Myocyte (in vitro differentiated cells): ENCODE data around the gene TMEM238. TPM values are rescaled to one million over a fixed set of nuclear protein-coding genes. Genes with fewer than 3 reads are reported as not detected.
"Not testable (repeated sequence)": the region's sequence is repeated elsewhere in the genome, so short reads cannot be mapped to it uniquely, and the experiment has no call there.

Source experiments
- DNase-seq: peaks from one replicate; pipeline ENCODE4 v3.0.0-alpha.2; 2012; ENCODE audit warnings: low read depth
- polyA plus RNA-seq: library from polyadenylated mRNA; unstranded; fragments of >200 nt; gene quantifications from one replicate; pipeline ENCODE4 v1.2.1, GENCODE V29; 2012; ENCODE audit warnings: missing spikeins
- total RNA-seq: library from RNA; depleted of rRNA; stranded (reverse); fragments of >200 nt; gene quantifications from 2 replicates; pipeline ENCODE4 v1.2.3, GENCODE V29; 2014

TMEM238 gene, protein sequence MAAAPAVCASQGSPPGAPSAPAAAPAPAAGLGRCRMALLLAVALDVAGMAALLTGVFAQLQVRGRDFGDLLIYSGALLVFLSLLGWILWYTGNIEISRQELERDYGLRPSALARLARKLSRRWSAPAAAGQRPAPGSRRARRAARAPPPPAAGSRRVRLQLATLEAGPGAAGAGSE
- total RNA-seq, result not detected in 2 replicates
- polyA plus RNA-seq, result 0.18 TPM

GRCh38 chr19:55384131-55384919 lies at the start of gene TMEM238:
TMEM238 (minus strand) TSS chr19:55384292; CDS start chr19:55384259, 33 bp downstream.
- DNase-seq, result no peak

DNA sequence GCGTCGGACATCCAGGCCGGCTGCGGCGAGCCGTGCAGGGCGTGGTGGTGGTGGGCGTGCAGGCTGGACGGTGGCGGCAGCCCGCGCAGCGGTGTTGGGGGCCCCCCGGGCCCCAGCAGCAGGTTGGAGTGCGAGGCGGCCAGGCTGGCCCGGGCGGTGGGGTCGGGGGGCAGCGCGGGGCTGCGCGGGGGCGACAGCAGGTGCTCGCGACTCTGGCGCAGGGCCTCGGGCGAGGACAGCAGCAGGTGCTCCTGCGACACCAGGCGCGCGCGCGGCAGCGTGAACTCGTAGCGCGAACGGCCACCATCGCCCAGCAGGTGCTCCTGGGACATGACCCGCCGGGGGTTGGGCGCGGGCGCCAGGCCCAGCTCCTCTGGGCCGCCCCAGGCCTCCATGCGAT lies 49.2 kb upstream of the TMEM238 start:
- DNase-seq, result no peak

DNA sequence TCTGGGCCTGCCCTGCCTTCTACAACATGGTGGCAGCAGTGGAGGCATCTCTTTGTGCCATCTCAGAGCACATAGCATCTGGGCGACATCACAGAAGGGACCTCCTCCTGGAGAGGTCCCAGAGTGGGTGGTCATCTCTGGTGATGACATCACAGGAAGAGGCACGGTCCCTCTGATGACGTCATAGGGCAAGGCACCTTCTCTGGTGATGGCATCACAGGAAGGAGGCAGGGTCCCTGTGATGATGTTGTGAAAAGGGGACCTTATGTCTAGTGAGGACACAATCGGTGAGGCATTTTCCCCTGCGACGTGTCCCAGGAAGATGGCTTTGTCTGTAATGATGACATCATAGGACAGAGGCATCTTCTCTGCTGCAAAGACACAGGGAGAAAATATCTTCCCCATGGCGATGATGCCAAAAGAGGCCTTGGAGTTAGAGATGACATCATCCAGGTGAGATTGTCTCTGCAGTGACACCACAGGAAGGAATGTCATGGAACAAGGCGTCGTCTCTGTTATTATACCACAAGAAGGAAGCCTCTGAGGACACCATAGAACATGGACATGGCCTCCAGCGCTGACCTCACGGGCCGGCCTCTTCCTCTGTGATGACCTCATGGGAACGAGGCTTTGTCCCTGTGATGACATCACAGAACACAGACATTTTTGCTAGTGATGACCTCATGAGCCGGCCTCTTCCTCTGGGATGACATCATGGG lies 48.3 kb upstream of the TMEM238 start:
- no peak for DNase-seq

DNA sequence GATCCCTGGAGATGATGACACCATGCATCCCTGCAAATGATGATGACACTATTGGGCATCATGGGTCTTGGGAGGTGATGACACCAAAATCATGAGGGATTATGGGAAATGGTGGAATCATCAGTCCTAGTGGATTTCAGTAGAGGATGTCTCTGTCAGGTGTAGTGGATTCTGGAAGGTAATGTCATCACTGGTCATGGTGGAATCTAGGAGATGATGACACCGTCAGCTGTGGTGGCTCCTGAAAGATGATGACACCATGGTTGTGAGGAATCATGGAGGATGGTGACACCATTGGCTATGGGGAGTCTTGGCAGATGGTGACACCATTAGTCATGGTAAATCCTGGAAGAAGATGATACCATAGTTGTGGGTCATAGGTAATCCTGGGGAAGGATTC lies 47.1 kb upstream of the TMEM238 start:
- DNase-seq, result no peak

- no peak for DNase-seq
Measured at GRCh38 chr19:55426042-55426441, 42.0 kb upstream of the TMEM238 start.

DNA sequence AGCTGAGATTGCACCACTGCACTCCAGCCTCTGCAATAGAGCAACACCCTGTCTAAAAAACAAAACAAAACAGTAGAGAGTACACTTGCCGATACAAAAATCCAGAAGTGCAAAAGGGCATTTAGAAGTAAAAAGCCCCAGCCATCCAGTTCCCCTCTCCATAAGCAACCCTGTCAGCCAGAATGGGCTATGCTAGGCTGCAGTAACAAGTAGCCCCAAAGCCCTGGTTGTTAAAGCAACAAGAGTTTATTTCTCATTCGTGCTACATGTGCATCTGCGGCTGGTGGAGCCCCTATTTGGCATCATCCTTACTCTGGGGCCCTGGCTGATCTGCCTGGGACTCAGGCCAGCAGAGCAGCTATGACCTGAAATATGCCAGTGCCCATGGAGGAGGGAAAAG lies 40.4 kb upstream of the TMEM238 start:
- no peak for DNase-seq

DNA sequence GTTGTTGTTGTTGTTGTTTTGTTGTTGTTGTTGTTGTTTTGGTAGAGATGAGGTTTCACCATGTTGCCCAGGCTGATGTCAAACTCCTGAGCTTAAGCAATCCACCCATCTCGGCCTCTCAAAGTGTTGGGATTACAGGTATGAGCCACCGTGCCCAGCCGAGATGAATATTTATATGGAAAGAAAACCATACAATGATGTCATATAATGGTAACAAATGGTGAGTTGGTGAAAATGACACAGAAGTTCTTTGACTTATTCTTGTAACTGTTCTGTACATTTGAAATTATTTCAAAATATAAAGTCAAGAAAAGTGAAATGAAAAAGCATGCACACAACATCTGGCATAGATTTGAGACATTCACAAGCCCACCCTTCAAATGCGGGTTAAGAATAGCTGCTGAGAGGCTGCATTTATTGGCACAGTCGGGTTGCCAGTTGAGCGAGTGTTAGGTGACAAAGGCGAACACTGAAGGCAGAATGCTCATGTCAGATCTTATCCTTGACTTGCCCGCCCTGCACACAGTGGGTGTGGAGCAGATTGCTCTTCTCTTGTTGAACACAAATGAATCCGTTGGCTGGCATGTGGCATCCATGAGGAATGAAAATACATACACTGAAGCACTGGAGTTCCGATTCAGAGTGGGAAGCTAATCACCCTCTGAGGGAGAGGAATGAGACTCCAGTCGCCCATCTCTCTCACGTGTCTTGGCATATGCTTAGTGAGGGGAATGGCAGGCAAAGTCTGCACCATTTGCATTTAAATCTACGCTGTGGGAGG lies 39.3 kb upstream of the TMEM238 start:
- DNase-seq, result no peak

- DNase-seq, result not testable (repeated sequence)
Measured at GRCh38 chr19:55421281-55421680, 37.2 kb upstream of the TMEM238 start.

GRCh38 chr19:55419624-55420236 lies 35.6 kb upstream of the TMEM238 start:
- DNase-seq, result no peak

- DNase-seq, result no peak
Measured at GRCh38 chr19:55419103-55419502, 35.0 kb upstream of the TMEM238 start.

DNA sequence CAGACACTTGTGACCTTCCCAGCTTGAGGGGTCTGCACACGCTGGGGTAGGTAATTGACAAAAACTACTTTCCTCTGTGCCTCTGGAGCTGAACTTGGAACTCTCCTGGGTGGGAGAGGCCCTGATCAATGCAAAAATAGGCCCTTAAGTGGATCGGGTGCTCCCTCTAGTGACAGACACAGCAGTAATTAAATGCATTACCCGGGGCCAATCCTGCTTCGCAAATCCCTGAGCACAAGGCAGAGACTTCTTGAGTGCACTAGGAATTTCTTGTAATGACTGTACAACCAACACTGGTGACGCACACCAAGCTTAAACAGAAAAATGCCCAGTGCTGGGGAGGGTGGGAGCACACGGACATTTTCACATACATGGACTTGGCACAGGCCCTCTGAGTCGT lies 34.1 kb upstream of the TMEM238 start:
- peak; percentile 77 for DNase-seq

DNA sequence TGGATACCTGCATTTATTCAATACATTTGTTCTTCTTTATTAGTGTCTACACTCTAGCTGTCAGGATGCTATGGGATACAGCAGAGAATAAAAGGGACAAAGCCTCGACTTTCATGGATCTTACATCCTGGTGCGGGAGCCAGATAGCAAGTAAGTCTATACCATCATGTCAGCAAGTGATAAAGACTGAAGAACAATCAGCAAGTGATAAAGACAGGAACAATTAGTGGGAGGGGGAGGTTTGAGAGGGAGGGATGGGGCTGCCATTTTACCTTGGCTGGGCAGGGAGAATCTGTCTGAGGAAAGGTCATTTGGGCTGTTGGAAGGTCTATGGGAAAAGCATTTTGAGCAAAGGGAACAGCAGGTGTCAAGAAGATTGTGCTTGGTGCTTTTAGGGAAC lies 26.1 kb upstream of the TMEM238 start:
- no peak for DNase-seq

- not testable (repeated sequence) for DNase-seq
Measured at GRCh38 chr19:55409179-55409578, 25.1 kb upstream of the TMEM238 start.

DNA sequence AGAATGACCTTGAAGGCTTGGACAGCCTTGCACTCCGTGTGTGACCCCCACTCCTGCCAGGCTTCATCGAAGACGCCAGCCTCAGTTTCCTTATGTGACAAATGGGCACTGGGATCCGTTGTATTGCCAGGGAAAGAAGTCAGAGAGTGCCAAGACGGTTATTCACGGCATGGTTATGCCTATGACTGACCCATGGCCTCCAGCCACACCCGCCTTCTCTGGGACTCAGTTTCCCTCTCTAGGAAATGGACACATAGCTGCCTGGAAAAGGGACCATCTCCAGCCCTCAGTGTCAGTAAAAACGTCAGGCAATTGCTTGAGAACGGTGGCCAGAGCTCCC lies 24.4 kb upstream of the TMEM238 start:
- DNase-seq, result no peak

GRCh38 chr19:55407800-55408532 lies 23.9 kb upstream of the TMEM238 start:
- DNase-seq, result peak; percentile 100

GRCh38 chr19:55407550-55407799 lies 23.4 kb upstream of the TMEM238 start, which contains the start of gene UBE2S:
UBE2S (minus strand) TSS chr19:55407788; CDS start chr19:55407589, 199 bp downstream.
- DNase-seq, result not testable (repeated sequence)

DNA sequence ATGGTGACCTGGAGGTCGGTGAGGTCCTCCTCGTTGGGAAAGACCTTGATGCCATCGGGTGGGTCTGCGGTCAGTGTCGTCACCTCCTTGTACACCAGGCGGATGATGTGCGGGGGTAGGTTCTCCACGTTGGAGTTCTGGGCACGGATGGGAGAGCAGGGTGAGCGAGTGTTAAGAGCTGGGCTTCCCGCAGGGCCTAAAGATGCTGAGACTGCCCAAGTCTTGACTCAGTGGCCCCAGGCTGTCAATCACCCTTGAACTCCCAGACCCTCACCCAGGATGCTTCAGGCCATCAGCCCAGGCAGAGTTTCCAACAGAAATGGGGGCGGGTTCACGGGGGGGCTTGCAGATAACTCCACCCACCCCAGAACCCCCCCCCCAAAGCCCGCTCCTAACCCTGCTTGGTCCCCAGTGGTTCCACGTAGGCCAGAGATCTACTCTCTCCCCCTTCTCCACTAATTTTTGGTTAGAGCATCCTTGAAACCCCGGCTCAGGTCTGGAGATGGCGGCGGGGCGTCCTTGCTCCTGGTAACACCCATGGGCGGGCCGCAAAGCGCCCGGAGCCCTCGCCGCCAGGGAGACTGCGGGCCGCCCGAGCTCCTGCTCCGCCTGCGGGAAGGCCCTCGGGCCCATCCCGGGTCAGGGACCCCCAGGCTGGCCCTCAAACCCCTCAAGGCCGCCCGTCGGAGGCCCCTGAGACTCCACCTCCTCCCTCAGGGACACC lies 22.9 kb upstream of the TMEM238 start:
- DNase-seq, result peak; percentile 30

GRCh38 chr19:55406091-55406825 lies 22.2 kb upstream of the TMEM238 start:
- DNase-seq, result no peak

DNA sequence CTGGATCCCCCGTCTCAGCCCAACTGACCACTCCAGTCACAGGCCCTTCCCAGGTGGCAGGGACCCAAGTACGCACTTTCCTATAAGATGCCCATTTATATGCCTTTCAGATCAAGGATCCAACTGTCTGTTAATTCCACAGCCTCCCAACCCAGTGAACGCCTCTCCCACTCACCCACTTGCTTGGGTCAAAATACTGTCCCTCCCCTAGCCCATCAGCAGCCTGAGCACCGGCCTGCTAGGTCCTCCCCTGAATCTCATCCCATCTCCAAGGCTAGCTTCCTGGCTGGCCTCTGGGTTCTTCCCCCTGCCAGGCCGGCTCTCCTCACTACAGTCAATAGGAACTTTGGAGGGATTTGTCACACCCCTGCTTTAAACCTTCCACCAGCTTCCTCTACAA lies 21.5 kb upstream of the TMEM238 start:
- no peak for DNase-seq
